SK-N-SH treated with all-trans-retinoic acid at 6 μM for 48 hours (cell line): ENCODE results near the gene SERPINA3.

Experiments used
- GLIS3 ChIP-seq: fragments of 250-450 bp; sonication (Bioruptor Pico); IDR thresholded peaks from 2 replicates; pipeline ENCODE4 v1.5.0; 2020; ENCODE audit warnings: mild to moderate bottlenecking, moderate library complexity
- PATZ1 ChIP-seq: fragments of 250-450 bp; sonication (Bioruptor Pico); IDR thresholded peaks from 2 replicates; pipeline ENCODE4 v1.8.0; 2020; ENCODE audit warnings: mild to moderate bottlenecking, moderate library complexity, borderline replicate concordance
- TSHZ2 ChIP-seq: fragments of 250-450 bp; sonication (Bioruptor Pico); IDR thresholded peaks from 2 replicates; pipeline ENCODE4 v1.5.0; 2020; ENCODE audit warnings: mild to moderate bottlenecking, moderate library complexity
- ZNF70 ChIP-seq: fragments of 450-650 bp; formaldehyde crosslinking; IDR thresholded peaks from 2 replicates; pipeline ENCODE4 v1.5.0; 2020; ENCODE audit warnings: mild to moderate bottlenecking, moderate library complexity

- no peak for TF ChIP-seq PATZ1
- no peak for TF ChIP-seq ZNF70 (CRISPR knock-in tag)
- no peak for TF ChIP-seq GLIS3 (CRISPR knock-in tag)
- TF ChIP-seq TSHZ2 (CRISPR knock-in tag), result no peak
Measured at GRCh38 chr14:94641632-94641955, 29.4 kb downstream of the SERPINA3 start.
